Measurements from ENCODE around the gene NCBP2.

Gene NCBP2

DNA sequence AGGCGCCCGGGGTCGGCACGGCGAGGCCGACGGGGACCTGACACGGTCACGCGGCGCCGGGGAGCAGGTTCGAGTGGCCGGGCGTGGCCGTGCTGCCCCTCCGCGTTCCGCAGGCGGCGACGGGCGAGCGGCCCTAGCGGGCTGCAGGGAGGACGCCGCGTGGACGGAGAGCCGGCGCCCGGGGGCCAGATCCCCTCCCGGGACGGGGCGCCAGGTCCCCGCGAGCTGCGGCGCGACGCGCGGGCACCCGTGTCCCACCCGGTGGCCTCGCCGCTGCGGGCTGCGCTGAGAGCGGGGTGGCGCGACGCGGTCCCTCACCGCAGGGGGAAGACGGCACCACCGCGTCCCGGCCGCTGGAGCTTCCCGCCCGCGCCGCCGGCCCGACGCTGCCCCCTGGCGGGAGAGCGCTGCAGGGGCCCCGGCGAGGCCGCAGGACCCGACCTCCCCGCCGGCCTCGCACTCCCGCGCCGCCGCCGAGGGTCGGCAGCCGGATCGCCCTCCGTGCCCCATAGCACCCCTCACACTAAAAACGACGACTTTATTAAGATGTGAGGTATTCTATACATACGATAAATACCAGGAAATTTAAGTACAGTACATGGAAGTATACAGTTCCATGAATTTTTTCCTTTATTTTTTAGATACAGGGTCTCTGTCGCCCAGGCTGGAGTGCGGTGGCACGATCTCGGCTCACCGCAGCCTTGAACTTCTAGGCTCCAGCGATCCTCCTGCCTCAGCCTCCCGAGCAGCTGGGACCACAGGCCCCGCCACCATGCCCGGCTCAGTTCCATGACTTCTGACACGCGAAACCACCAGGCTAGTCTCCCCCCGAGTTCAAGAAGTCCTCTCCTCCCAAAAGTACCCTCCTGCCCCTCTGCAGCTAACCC, 27.6 kb upstream of the NCBP2 start:
- in situ Hi-C loops (cut with HindIII; ENCODE audit: low pct_ligation_motif_present, low sequenced_read_pairs): no loop called here
- TF ChIP-seq CTCF (IDR thresholded peaks at IDR 0.05; ENCODE audit: low read depth, low read length, missing control alignments): peak; percentile 43
- no peak for DNase-seq
- peak overlapping the region; percentile 60 for H3K4me3 ChIP-seq (ENCODE audit: low read depth, low read length)
- H3K27me3 ChIP-seq (replicated peaks): peaks cover 8% of the 10 kb centered on the region
- H3K36me3 ChIP-seq (replicated peaks): no peaks in the 10 kb centered on the region
- H3K27ac ChIP-seq: no peak overlapping the region

- Histone ChIP-seq H3K36me3 (replicated peaks) (no peaks in the 10 kb centered on the region), H3K4me3 (ENCODE audit: low read depth, low read length) (peak overlapping the region; percentile 60), H3K27ac (no peak overlapping the region), H3K27me3 (replicated peaks) (peaks cover 8% of the 10 kb centered on the region)
- no peak for TF ChIP-seq CTCF (IDR thresholded peaks at IDR 0.05; ENCODE audit: low read depth, low read length, missing control alignments)
- in situ Hi-C loops (cut with HindIII; ENCODE audit: low pct_ligation_motif_present, low sequenced_read_pairs): no loop called here
- no peak for DNase-seq
Measured at GRCh38 chr3:196969134-196969659, 26.9 kb upstream of the NCBP2 start.

DNA sequence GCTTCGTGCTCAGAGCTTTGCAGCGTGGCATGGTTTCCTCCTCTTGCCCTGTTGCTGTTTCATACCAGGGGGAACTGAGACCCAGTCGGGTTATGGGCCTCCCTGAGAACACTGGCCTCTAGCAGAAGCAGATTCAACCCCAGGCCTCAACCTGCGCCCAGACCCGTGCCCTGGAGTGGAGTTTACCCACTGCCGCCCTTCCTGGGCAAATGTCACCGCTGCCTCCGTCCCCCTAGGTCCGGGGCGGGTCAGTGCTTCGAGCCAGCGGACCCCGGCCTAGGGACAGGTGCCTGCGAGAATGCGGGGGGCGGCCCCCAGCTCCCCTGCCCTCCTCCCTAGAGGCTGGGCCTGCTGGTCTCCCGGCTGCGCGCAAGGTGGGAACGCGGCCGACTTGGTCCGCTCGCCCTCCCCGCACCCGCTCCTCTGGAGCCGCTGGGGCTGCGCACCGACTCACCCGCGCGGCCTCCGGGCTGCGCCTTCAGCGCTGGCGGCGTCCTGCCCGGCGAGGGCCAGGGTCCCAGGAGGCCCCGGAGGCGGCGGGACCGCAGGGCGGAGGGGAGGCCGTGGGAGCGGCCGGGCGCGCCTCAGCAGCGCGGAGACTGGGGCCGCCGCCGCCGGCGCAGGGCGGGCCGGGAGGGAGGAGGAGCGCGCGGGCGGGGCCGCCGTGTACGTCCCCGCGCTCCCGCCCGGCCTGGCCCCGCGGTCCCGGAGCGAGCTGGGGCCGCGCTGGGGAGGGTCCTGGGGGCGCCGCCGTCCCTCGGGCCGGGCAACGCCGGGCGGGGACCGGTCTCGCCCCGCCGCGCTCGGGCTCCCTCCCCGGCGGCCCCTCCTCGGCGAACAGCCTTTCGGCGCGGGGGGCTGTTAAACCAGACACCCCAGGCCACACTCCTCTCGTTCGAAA, 26.2 kb upstream of the NCBP2 start, which contains the start of gene PIGZ:
Gene PIGZ, minus strand, starts transcription at position 601 of the 901 bp plus-strand sequence. CDS start 16,802 bp downstream, outside the sequence.
- no peak within 1 kb of the TSS for H3K27ac ChIP-seq
- no peaks in the 10 kb centered on the region for H3K36me3 ChIP-seq (replicated peaks)
- no peak for TF ChIP-seq CTCF (IDR thresholded peaks at IDR 0.05; ENCODE audit: low read depth, low read length, missing control alignments)
- no peak for DNase-seq
- peaks cover 8% of the 10 kb centered on the region for H3K27me3 ChIP-seq (replicated peaks)
- H3K4me3 ChIP-seq (ENCODE audit: low read depth, low read length): peak within 1 kb of the TSS; percentile 60
- in situ Hi-C loops (cut with HindIII; ENCODE audit: low pct_ligation_motif_present, low sequenced_read_pairs): no loop called here

GRCh38 chr3:196967412-196968232, 25.3 kb upstream of the NCBP2 start:
- TF ChIP-seq CTCF (IDR thresholded peaks at IDR 0.05; ENCODE audit: low read depth, low read length, missing control alignments): no peak
- no peaks in the 10 kb centered on the region for H3K36me3 ChIP-seq (replicated peaks)
- peaks cover 8% of the 10 kb centered on the region for H3K27me3 ChIP-seq (replicated peaks)
- H3K4me3 ChIP-seq (ENCODE audit: low read depth, low read length): peak overlapping the region; percentile 50
- in situ Hi-C loops (cut with HindIII; ENCODE audit: low pct_ligation_motif_present, low sequenced_read_pairs): no loop called here
- DNase-seq: no peak
- no peak overlapping the region for H3K27ac ChIP-seq
